HTR-8/SVneo (cell line): Measurements from ENCODE around the gene FERMT2.
"Not testable (repeated sequence)": the region's sequence is repeated elsewhere in the genome, so short reads cannot be mapped to it uniquely, and the experiment has no call there.

Experiments
- DNase-seq: peaks from one replicate; pipeline ENCODE4 v3.0.0; 2011; ENCODE audit warnings: low spot score, mixed read lengths; ENCODE audit not compliant: insufficient read length
- FAIRE-seq: peaks from 2 replicates; lab custom pipeline; 2011; peaks lifted over from hg19 to GRCh38; lab: Jason Lieb, UNC

Gene FERMT2

GRCh38 chr14:52873694-52874093, 77.2 kb downstream of the FERMT2 start:
- DNase-seq (no peak), FAIRE-seq (no peak)

GRCh38 chr14:52873065-52873464, 77.8 kb downstream of the FERMT2 start:
- FAIRE-seq, result peak; percentile 81

GRCh38 chr14:52871606-52872005, 79.2 kb downstream of the FERMT2 start:
- DNase-seq (peak; percentile 63), FAIRE-seq (peak; percentile 33)

More at GRCh38 chr14:52873065-52873464, 77.8 kb downstream of the FERMT2 start:
- DNase-seq, result no peak

- no peak for DNase-seq
- peak; percentile 20 for FAIRE-seq
These were observed 81.8 kb downstream of the FERMT2 start for GRCh38 chr14:52868911-52869618.

- peak; percentile 13 for FAIRE-seq
- not testable (repeated sequence) for DNase-seq
These were observed 86.0 kb downstream of the FERMT2 start for GRCh38 chr14:52864893-52865292.

- FAIRE-seq (no peak), DNase-seq (no peak)
These were observed 87.5 kb downstream of the FERMT2 start for GRCh38 chr14:52863334-52863700.

- peak; percentile 65 for DNase-seq
These were observed 88.1 kb downstream of the FERMT2 start for GRCh38 chr14:52862632-52863333.

GRCh38 chr14:52861403-52861802, 89.4 kb downstream of the FERMT2 start:
- no peak for DNase-seq
- no peak for FAIRE-seq

More at GRCh38 chr14:52862632-52863333, 88.1 kb downstream of the FERMT2 start:
- peak; percentile 91 for FAIRE-seq

- DNase-seq, result no peak
- FAIRE-seq, result no peak
These were observed 89.9 kb downstream of the FERMT2 start for GRCh38 chr14:52860910-52861309.

- FAIRE-seq, result no peak
- no peak for DNase-seq
These were observed 90.6 kb downstream of the FERMT2 start for GRCh38 chr14:52860209-52860608.

- FAIRE-seq (peak; percentile 91), DNase-seq (no peak)
These were observed 94.7 kb downstream of the FERMT2 start for GRCh38 chr14:52856139-52856538.

- FAIRE-seq, result peak; percentile 90
- no peak for DNase-seq
These were observed 97.4 kb downstream of the FERMT2 start for GRCh38 chr14:52853522-52853854.

- FAIRE-seq, result no peak
- DNase-seq, result no peak
These were observed 97.9 kb downstream of the FERMT2 start for GRCh38 chr14:52852810-52853521.

- DNase-seq (no peak), FAIRE-seq (no peak)
These were observed 100.4 kb downstream of the FERMT2 start for GRCh38 chr14:52850451-52850909.

- no peak for FAIRE-seq
- DNase-seq, result no peak
These were observed 102.2 kb downstream of the FERMT2 start for GRCh38 chr14:52848626-52849025.

GRCh38 chr14:52846591-52846990, 104.3 kb downstream of the FERMT2 start:
- no peak for FAIRE-seq

GRCh38 chr14:52845081-52845480, 105.8 kb downstream of the FERMT2 start:
- DNase-seq, result no peak
- no peak for FAIRE-seq

More at GRCh38 chr14:52846591-52846990, 104.3 kb downstream of the FERMT2 start:
- no peak for DNase-seq

GRCh38 chr14:52844262-52845060, 106.4 kb downstream of the FERMT2 start:
- DNase-seq (no peak), FAIRE-seq (no peak)

GRCh38 chr14:52840877-52841276, 110.0 kb downstream of the FERMT2 start:
- DNase-seq, result no peak
- FAIRE-seq, result no peak

- DNase-seq, result no peak
- no peak for FAIRE-seq
These were observed 113.4 kb downstream of the FERMT2 start for GRCh38 chr14:52837451-52837850.
